ENCODE measurements around the gene ZNF473.

GRCh38 chr19:49976496-49976895 lies 49.3 kb upstream of the ZNF473 start:
- TF ChIP-seq, protein P1, sequence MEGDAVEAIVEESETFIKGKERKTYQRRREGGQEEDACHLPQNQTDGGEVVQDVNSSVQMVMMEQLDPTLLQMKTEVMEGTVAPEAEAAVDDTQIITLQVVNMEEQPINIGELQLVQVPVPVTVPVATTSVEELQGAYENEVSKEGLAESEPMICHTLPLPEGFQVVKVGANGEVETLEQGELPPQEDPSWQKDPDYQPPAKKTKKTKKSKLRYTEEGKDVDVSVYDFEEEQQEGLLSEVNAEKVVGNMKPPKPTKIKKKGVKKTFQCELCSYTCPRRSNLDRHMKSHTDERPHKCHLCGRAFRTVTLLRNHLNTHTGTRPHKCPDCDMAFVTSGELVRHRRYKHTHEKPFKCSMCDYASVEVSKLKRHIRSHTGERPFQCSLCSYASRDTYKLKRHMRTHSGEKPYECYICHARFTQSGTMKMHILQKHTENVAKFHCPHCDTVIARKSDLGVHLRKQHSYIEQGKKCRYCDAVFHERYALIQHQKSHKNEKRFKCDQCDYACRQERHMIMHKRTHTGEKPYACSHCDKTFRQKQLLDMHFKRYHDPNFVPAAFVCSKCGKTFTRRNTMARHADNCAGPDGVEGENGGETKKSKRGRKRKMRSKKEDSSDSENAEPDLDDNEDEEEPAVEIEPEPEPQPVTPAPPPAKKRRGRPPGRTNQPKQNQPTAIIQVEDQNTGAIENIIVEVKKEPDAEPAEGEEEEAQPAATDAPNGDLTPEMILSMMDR (optimal IDR thresholded peaks at IDR 0.05 in 1 of 3, IDR thresholded peaks at IDR 0.05 in 1 of 3, conservative IDR thresholded peaks at IDR 0.05 in 1 of 3; ENCODE audit: extremely low read depth in 1 of 3, insufficient read depth in 2 of 3, low read length in 3 of 3): no peak
- TF ChIP-seq EZH2 (IDR thresholded peaks at IDR 0.05; ENCODE audit: low read length): no peak

Data from keratinocyte (primary cell).